H1 (cell line): ENCODE results near the gene PROX2. TPM values are rescaled to one million over a fixed set of nuclear protein-coding genes. Genes with fewer than 3 reads are reported as not detected.

Source experiments
- ATF3 ChIP-seq: IDR thresholded peaks from 2 replicates; pipeline ENCODE4 v1.6.1; 2011; ENCODE audit warnings: low read depth, mild to moderate bottlenecking, low read length; ENCODE audit not compliant: insufficient read depth
- EGR1 ChIP-seq: IDR thresholded peaks from 2 replicates; pipeline ENCODE4 v1.6.1; 2011; ENCODE audit warnings: low read depth, low read length, borderline replicate concordance
- POLR2AphosphoS5 ChIP-seq: IDR thresholded peaks from 2 replicates; pipeline ENCODE4 v1.6.1; 2011; ENCODE audit warnings: low read depth, low read length
- SIX5 ChIP-seq: IDR thresholded peaks from 2 replicates; pipeline ENCODE4 v1.6.1; 2011; ENCODE audit warnings: mild to moderate bottlenecking, low read depth, low read length
- polyA plus RNA-seq, 7 experiments: library from polyadenylated mRNA; depleted of rRNA in 3 of 7; stranded (reverse) in 5 of 7; unstranded in 2 of 7; fragments of >200 nt in 5 of 7; fragments of 200-250 nt in 2 of 7; gene quantifications; 1 replicate in 5 of 7; 2 replicates in 1 of 7; 4 replicates in 1 of 7; pipeline versions ENCODE4 v1.2.1 to v1.2.3, GENCODE V29; 2011 to 2013; ENCODE audit warnings: missing spikeins in 2 of 7, mixed read lengths in 2 of 7
- total RNA-seq: library from RNA; stranded (reverse); fragmentation: NEBNext Ultra II Directional; extraction: Animal tissue kit (Norgen Biotek cat#: 25700); gene quantifications from 2 replicates; pipeline ENCODE4 v1.2.1, GENCODE V29; 2021

PROX2 gene
- total and polyA plus RNA-seq, 2 of the 8 experiments (the other 6 are each of a cell fraction or from before 2014, with no cell fraction given), result 0.03 TPM; not detected in 1

DNA sequence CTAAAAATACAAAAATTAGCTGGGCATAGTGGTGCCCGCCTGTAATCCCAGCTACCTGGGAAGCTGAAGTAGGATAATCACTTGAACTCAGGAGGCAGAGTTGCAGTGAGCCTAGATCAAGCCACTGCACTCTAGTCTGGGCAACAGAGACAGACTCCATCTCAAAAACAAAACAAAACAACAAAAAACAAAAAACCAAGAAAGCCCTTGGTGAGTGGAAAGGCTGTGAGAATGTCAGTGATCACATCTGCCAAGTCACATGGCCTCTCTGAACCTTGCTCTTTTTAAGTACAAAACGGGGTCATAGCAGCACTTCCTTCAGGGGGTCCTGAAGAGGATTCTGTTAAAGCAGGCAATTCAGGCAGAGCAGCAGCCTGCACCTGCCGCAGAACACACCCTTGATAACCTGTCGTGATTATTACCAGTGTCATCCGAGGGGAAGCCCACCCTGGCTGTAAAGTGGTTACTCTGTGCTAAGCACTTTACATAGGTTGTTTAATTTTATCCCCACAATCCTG, 37.5 kb upstream of the PROX2 start (continued):
- TF ChIP-seq POLR2AphosphoS5 (no peak), SIX5 (no peak), EGR1 (no peak), ATF3 (no peak)
